Testis (tissue), 3 donors: ENCODE data around the gene LEMD2. TPM values are rescaled to one million over a fixed set of nuclear protein-coding genes. Genes with fewer than 3 reads are reported as not detected.

Source experiments
- DNase-seq: peaks from one replicate; pipeline ENCODE4 v3.0.0-alpha.2; 2019
- H3K27ac ChIP-seq, 2 donors: fragments of 200-600 bp; sonication (generic); one replicate each; pipeline ENCODE4 v1.5.1; 2019
- H3K27me3 ChIP-seq: fragments of 200-600 bp; sonication (generic); one replicate; pipeline ENCODE4 v1.5.1; 2019
- H3K36me3 ChIP-seq: fragments of 200-600 bp; sonication (generic); one replicate; pipeline ENCODE4 v1.5.1; 2017; ENCODE audit warnings: low read depth; ENCODE audit errors: missing control alignments
- H3K4me1 ChIP-seq: fragments of 200-600 bp; sonication (generic); one replicate; pipeline ENCODE4 v1.5.1; 2019
- H3K4me3 ChIP-seq, 2 donors: fragments of 200-600 bp; sonication (generic); one replicate each; pipeline ENCODE4 v1.5.1; 2017 to 2019
- H3K9me3 ChIP-seq: fragments of 200-600 bp; sonication (generic); one replicate; pipeline ENCODE4 v1.5.1; 2017
- CTCF ChIP-seq, 3 experiments: fragments of 450-650 bp in 2 of 3; fragments of 200-600 bp in 1 of 3; sonication (generic) in 1 of 3; IDR thresholded peaks; one replicate each; pipeline ENCODE4 v1.5.1; 2016 to 2019; ENCODE audit warnings: antibody characterized with exemption in 3 of 3, mild to moderate bottlenecking in 2 of 3, moderate library complexity in 1 of 3
- POLR2A ChIP-seq: fragments of 450-650 bp; IDR thresholded peaks from one replicate; pipeline ENCODE4 v1.6.1; 2017; ENCODE audit warnings: antibody characterized with exemption, mild to moderate bottlenecking, moderate library complexity
- whole genome bisulfite sequencing, 2 donors: methylation state at CpG; one replicate each; pipeline ENCODE4 v1.1.5; 2018; 5-methylcytosine and 5-hydroxymethylcytosine counted together
- intact Hi-C: fragments of 100-400 bp; cut with DNase I; formaldehyde crosslinking; loops from one replicate; pipeline ENCODE4 v1.15.1; 2023; ENCODE audit warnings: low total_unique reads
- polyA plus RNA-seq: library from polyadenylated mRNA; stranded (reverse); fragments of 350-450 nt; fragmentation: Illumina TruSeq; extraction: RNeasy Lipid Tissue Mini Kit (QIAGEN cat#74804); gene quantifications from one replicate; pipeline ENCODE4 v1.2.3, GENCODE V29; 2014; ENCODE audit warnings: low read depth, low replicate concordance; ENCODE audit not compliant: insufficient read depth
- total RNA-seq, 2 donors: library from RNA; depleted of rRNA; stranded (reverse); fragments of >200 nt; gene quantifications; one replicate each; pipeline ENCODE4 v1.2.3, GENCODE V29; 2016

LEMD2 gene
- total and polyA plus RNA-seq, 3 donors from 2014 or later = 71.2 to 89.5 (median 77.0) TPM

- H3K27ac ChIP-seq = no peak overlapping the region
- intact Hi-C loops = loop anchor here (10.0 kb wide), 1 partner anchor 246 kb away; no protein-coding TSS in a partner anchor
These were observed 9.6 kb downstream of the LEMD2 start for GRCh38 chr6:33779290-33779689.

GRCh38 chr6:33778444-33779121 is 10.3 kb downstream of the LEMD2 start:
- no peaks in the 10 kb centered on the region for H3K9me3 ChIP-seq
- no peaks in the 10 kb centered on the region for H3K27me3 ChIP-seq
- no peak for DNase-seq
- TF ChIP-seq POLR2A (no peak), CTCF (IDR thresholded peaks at IDR 0.05) (no peak)
- 90 to 93% methylated on average over 10 to 12 of the region's 12 CpGs for WGBS, 2 donors
- intact Hi-C loops = loop anchor here (10.0 kb wide), 1 partner anchor 246 kb away; no protein-coding TSS in a partner anchor
- no peaks in the 10 kb centered on the region for H3K4me1 ChIP-seq
- peaks cover 4% of the 10 kb centered on the region for H3K36me3 ChIP-seq
- H3K27ac ChIP-seq = no peak overlapping the region
- no peak overlapping the region for H3K4me3 ChIP-seq

More at GRCh38 chr6:33779290-33779689, 9.6 kb downstream of the LEMD2 start:
- Histone ChIP-seq H3K36me3 (peaks cover 4% of the 10 kb centered on the region), H3K27me3 (no peaks in the 10 kb centered on the region), H3K4me1 (no peaks in the 10 kb centered on the region), H3K4me3 (no peak overlapping the region), H3K9me3 (no peaks in the 10 kb centered on the region)
- no peak for DNase-seq
- TF ChIP-seq CTCF (IDR thresholded peaks at IDR 0.05) = no peak
- no peak for TF ChIP-seq POLR2A
- 81 to 83% methylated on average over 7 of the region's 7 CpGs for WGBS, 2 donors

- intact Hi-C loops = loop anchor here (10.0 kb wide), 1 partner anchor 247 kb away; no protein-coding TSS in a partner anchor
- Histone ChIP-seq H3K27me3 (no peaks in the 10 kb centered on the region), H3K36me3 (peaks cover 4% of the 10 kb centered on the region), H3K27ac (no peak overlapping the region), H3K4me3 (no peak overlapping the region), H3K4me1 (peaks cover 2% of the 10 kb centered on the region), H3K9me3 (no peaks in the 10 kb centered on the region)
- DNase-seq = no peak
- WGBS, 2 donors = 85 to 88% methylated on average over 24 to 25 of the region's 25 CpGs
- TF ChIP-seq CTCF (IDR thresholded peaks at IDR 0.05) = no peak
- TF ChIP-seq POLR2A = no peak
These were observed 11.2 kb downstream of the LEMD2 start for GRCh38 chr6:33777398-33778388.

- no peak for TF ChIP-seq POLR2A
- no peak for TF ChIP-seq CTCF (IDR thresholded peaks at IDR 0.05)
- H3K4me3 ChIP-seq = no peak overlapping the region
- no peak overlapping the region for H3K27ac ChIP-seq
- DNase-seq = no peak
- peaks cover 4% of the 10 kb centered on the region for H3K36me3 ChIP-seq
- H3K4me1 ChIP-seq = peaks cover 11% of the 10 kb centered on the region
- H3K9me3 ChIP-seq = no peaks in the 10 kb centered on the region
- H3K27me3 ChIP-seq = no peaks in the 10 kb centered on the region
- intact Hi-C loops = loop anchor here (10.0 kb wide), 1 partner anchor 248 kb away; no protein-coding TSS in a partner anchor
- 84 to 90% methylated on average over 10 to 13 of the region's 13 CpGs for WGBS, 2 donors
These were observed 12.2 kb downstream of the LEMD2 start for GRCh38 chr6:33776764-33777163.
